DMS53 (cell line): ENCODE results near the gene HARS1.
"Not testable (repeated sequence)": the region's sequence is repeated elsewhere in the genome, so short reads cannot be mapped to it uniquely, and the experiment has no call there.

Experiments used
- DNase-seq: peaks from one replicate; lab custom pipeline; 2025; lab: John Stamatoyannopoulos, UW

The HARS1 gene

DNA sequence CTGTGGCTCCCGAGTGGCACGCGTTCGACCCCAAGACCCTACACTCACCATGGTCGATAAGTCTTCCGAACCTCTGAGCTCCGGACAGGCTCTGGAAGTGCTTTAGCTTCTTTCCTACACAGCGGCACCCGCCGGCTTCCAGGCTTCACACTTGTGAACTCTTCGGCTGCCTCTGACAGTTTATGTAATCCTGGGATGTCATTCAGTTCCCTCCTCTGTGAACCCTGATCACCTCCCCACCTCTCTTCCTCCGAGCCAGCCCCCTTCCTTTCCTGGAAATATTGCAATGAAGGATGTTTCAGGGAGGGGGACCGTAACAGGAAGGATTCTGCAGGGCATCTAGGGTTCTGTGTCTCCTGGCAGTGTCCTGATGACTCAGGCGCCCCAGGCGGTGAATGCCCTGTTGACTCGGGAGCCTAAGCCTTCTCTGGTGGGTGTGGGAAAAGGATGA, 58.1 kb downstream of the HARS1 start, which contains the start of gene CD14:
Gene CD14, minus strand, starts transcription at position 155 of the 451 bp plus-strand sequence. Its CDS starts 104 bp downstream, at position 51.
- DNase-seq: peak; percentile 80

DNA sequence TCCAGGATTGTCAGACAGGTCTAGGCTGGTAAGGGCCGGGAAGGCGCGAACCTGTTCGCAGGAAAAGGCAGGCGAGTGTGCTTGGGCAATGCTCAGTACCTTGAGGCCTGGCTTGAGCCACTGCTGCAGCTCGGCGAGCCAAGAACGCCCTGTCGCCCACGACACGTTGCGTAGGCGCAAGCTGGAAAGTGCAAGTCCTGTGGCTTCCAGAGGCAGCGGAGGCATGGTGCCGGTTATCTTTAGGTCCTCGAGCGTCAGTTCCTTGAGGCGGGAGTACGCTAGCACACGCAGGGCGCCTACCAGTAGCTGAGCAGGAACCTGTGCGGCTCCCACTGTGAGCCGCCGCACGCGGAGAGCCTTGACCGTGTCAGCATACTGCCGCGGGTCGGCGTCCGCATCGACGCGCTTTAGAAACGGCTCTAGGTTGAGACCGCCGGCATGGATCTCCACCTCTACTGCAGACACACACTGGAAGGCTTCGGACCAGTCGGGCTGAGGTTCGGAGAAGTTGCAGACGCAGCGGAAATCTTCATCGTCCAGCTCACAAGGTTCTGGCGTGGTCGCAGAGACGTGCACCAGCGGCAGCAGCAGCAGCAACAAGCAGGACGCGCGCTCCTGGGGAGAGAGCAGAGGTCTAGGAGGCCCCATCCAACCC, 58.7 kb downstream of the HARS1 start:
- peak; percentile 88 for DNase-seq

- DNase-seq: peak; percentile 88
Measured at GRCh38 chr5:140631831-140632365, 59.3 kb downstream of the HARS1 start.

- DNase-seq: no peak
Measured at GRCh38 chr5:140631036-140631417, 60.1 kb downstream of the HARS1 start.

- DNase-seq: no peak
Measured at GRCh38 chr5:140630292-140631035, 60.7 kb downstream of the HARS1 start.

DNA sequence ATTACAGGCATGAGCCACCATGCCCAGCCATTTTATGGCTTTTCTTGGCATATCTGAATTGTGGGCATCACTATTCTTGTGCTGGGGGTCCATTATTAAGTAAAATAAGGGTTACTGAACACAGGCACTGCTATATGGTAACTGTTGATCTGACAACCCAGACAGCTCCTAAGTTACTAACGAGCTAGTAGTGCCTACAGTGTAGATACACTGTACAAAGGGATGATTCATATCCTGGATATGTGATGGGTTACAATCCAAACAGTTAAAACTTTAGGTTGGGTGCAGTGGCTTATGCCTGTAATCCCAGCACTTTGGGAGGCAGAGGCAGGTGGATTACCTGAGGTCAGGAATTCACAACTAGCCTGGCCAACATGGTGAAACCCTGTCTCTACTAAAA, 62.5 kb downstream of the HARS1 start:
- no peak for DNase-seq

GRCh38 chr5:140627972-140628371, 63.2 kb downstream of the HARS1 start:
- DNase-seq: peak; percentile 15

GRCh38 chr5:140624886-140625285, 66.3 kb downstream of the HARS1 start:
- not testable (repeated sequence) for DNase-seq
